CD14-positive monocyte (primary cell): Measurements from ENCODE around the gene TRABD2B. TPM values are rescaled to one million over a fixed set of nuclear protein-coding genes. Genes with fewer than 3 reads are reported as not detected.

ENCODE experiments used
- DNase-seq, 3 donors: peaks; one replicate each; pipeline ENCODE4 v3.0.0-alpha.2; 2011 to 2022
- H2AFZ ChIP-seq: 2 replicates; pipeline ENCODE4 v1.6.0; 2012; ENCODE audit warnings: mild to moderate bottlenecking, low read depth, low read length, inconsistent platforms; ENCODE audit not compliant: insufficient read depth, poor library complexity, severe bottlenecking
- H3K27ac ChIP-seq, 2 donors: 1 replicate in 1 of 2; 2 replicates in 1 of 2; pipeline ENCODE4 v1.5.1; 2012 to 2013; ENCODE audit warnings: low read length in 2 of 2, control low read depth in 1 of 2, inconsistent platforms in 1 of 2, low read depth in 1 of 2, mild to moderate bottlenecking in 1 of 2
- H3K27me3 ChIP-seq, 2 donors: one replicate each; pipeline versions ENCODE4 v1.6.0 to v1.6.1; 2011 to 2013; ENCODE audit warnings: low read length in 2 of 2; ENCODE audit not compliant: control insufficient read depth in 2 of 2, insufficient read depth in 2 of 2
- H3K36me3 ChIP-seq, 2 donors: replicated peaks in 1 of 2; 1 replicate in 1 of 2; 2 replicates in 1 of 2; pipeline versions ENCODE4 v1.5.1 to v1.6.1; 2012 to 2013; ENCODE audit warnings: low read length in 2 of 2, control low read depth in 1 of 2, inconsistent platforms in 1 of 2, mild to moderate bottlenecking in 1 of 2; ENCODE audit not compliant: insufficient read depth in 2 of 2, control insufficient read depth in 1 of 2
- H3K4me1 ChIP-seq, 2 donors: 1 replicate in 1 of 2; 2 replicates in 1 of 2; pipeline versions ENCODE4 v1.5.1 to v1.6.1; 2012 to 2013; ENCODE audit warnings: low read length in 2 of 2, control low read depth in 1 of 2, inconsistent platforms in 1 of 2, mild to moderate bottlenecking in 1 of 2, moderate library complexity in 1 of 2; ENCODE audit not compliant: insufficient read depth in 2 of 2, control insufficient read depth in 1 of 2
- H3K4me2 ChIP-seq: replicated peaks from 2 replicates; pipeline ENCODE3; 2012; ENCODE audit warnings: low read length, moderate library complexity, mild to moderate bottlenecking; ENCODE audit not compliant: poor library complexity, severe bottlenecking; ENCODE audit errors: extremely low read depth
- H3K4me3 ChIP-seq, 3 experiments: fragments of 200-600 bp in 1 of 3; sonication (generic) in 1 of 3; replicated peaks in 1 of 3; 1 replicate in 2 of 3; 2 replicates in 1 of 3; pipeline ENCODE4 v1.5.1; 2011 to 2013; ENCODE audit warnings: low read length in 3 of 3, mild to moderate bottlenecking in 3 of 3, control low read depth in 2 of 3, low read depth in 2 of 3, inconsistent platforms in 1 of 3, moderate library complexity in 1 of 3
- H3K79me2 ChIP-seq: 2 replicates; pipeline ENCODE4 v1.6.0; 2012; ENCODE audit warnings: mild to moderate bottlenecking, control low read depth, inconsistent platforms, low read length, moderate library complexity; ENCODE audit not compliant: insufficient read depth
- H3K9ac ChIP-seq: 2 replicates; pipeline ENCODE4 v1.6.0; 2017; ENCODE audit warnings: low read length, mild to moderate bottlenecking; ENCODE audit not compliant: insufficient read depth, poor library complexity, severe bottlenecking
- H3K9me3 ChIP-seq, 2 donors: replicated peaks in 1 of 2; 1 replicate in 1 of 2; 2 replicates in 1 of 2; pipeline versions ENCODE4 v1.5.1 to v1.6.1; 2012 to 2013; ENCODE audit warnings: low read length in 2 of 2, control low read depth in 1 of 2; ENCODE audit not compliant: control insufficient read depth in 1 of 2, insufficient read depth in 1 of 2
- H4K20me1 ChIP-seq: 2 replicates; pipeline ENCODE4 v1.6.0; 2012; ENCODE audit warnings: mild to moderate bottlenecking, low read length, control low read depth, moderate library complexity; ENCODE audit not compliant: insufficient read depth
- H3K27ac Mint-ChIP-seq, 7 donors: one replicate each; pipeline ENCODE4 v1.8.0; 2020; ENCODE audit warnings: mild to moderate bottlenecking in 7 of 7, mixed read lengths in 7 of 7, moderate library complexity in 6 of 7, inconsistent platforms in 2 of 7
- H3K27me3 Mint-ChIP-seq, 3 donors: one replicate each; pipeline ENCODE4 v1.8.0; 2021 to 2022; ENCODE audit warnings: low read depth in 3 of 3, mild to moderate bottlenecking in 3 of 3, mixed read lengths in 3 of 3, moderate library complexity in 3 of 3, inconsistent platforms in 1 of 3
- H3K36me3 Mint-ChIP-seq, 2 donors: one replicate each; pipeline ENCODE4 v1.8.0; 2020; ENCODE audit warnings: mixed read lengths in 2 of 2, inconsistent platforms in 1 of 2, mild to moderate bottlenecking in 1 of 2
- H3K4me1 Mint-ChIP-seq: one replicate; pipeline ENCODE4 v1.8.0; 2020; ENCODE audit warnings: mild to moderate bottlenecking, mixed read lengths
- H3K4me3 Mint-ChIP-seq, 2 donors: one replicate each; pipeline ENCODE4 v1.8.0; 2020; ENCODE audit warnings: mild to moderate bottlenecking in 2 of 2, mixed read lengths in 2 of 2, moderate library complexity in 1 of 2
- H3K9me3 Mint-ChIP-seq, 7 donors: one replicate each; pipeline ENCODE4 v1.8.0; 2020 to 2022; ENCODE audit warnings: mixed read lengths in 7 of 7, mild to moderate bottlenecking in 6 of 7, moderate library complexity in 6 of 7, inconsistent platforms in 2 of 7
- CTCF ChIP-seq: fragments of 200-600 bp; IDR thresholded peaks from one replicate; pipeline ENCODE4 v1.8.0; 2022; ENCODE audit warnings: antibody characterized with exemption, mild to moderate bottlenecking
- whole genome bisulfite sequencing: methylation state at CpG from one replicate; pipeline ENCODE4 v1.1.5; 2013; ENCODE audit warnings: missing lambda C conversion rate; ENCODE audit not compliant: insufficient coverage; 5-methylcytosine and 5-hydroxymethylcytosine counted together
- intact Hi-C, 2 donors: fragments of 100-400 bp; cut with micrococcal nuclease; formaldehyde crosslinking; loops; one replicate each; pipeline versions ENCODE4 v1.15.0 to v1.15.1; 2023
- polyA plus RNA-seq, 3 donors: library from polyadenylated mRNA; depleted of rRNA in 1 of 3; unstranded in 2 of 3; stranded (reverse) in 1 of 3; fragments of 300-500 nt in 2 of 3; fragments of >200 nt in 1 of 3; fragmentation: Illumina TruSeq in 2 of 3; gene quantifications; 1 replicate in 2 of 3; 2 replicates in 1 of 3; pipeline ENCODE4 v1.2.3, GENCODE V29; 2012 to 2021

The TRABD2B gene
- polyA plus RNA-seq, 3 donors: not detected

- Histone ChIP-seq H3K9ac (no peak overlapping the region), H2AFZ (no peak overlapping the region), H3K79me2 (no peaks in the 10 kb centered on the region), H3K27me3 (no peaks in the 10 kb centered on the region), H3K9me3 (no peaks in the 10 kb centered on the region), H3K27ac (no peak overlapping the region), H3K4me3 (no peak overlapping the region), H3K4me1 (no peaks in the 10 kb centered on the region), H4K20me1 (no peaks in the 10 kb centered on the region), H3K4me2 (no peak overlapping the region), H3K36me3 (no peaks in the 10 kb centered on the region)
- no peaks in the 10 kb centered on the region for H3K4me1 Mint-ChIP-seq
- 91% methylated on average over 5 of the region's 6 CpGs for WGBS
- no peak overlapping the region for H3K4me3 Mint-ChIP-seq
- intact Hi-C loops: no loop called here
- no peak for TF ChIP-seq CTCF
- no peaks in the 10 kb centered on the region for H3K9me3 Mint-ChIP-seq
- peaks cover 5 to 12% (median 12%) of the 10 kb centered on the region in 3 donors for H3K27me3 Mint-ChIP-seq
- peak overlapping the region in 1 of 7 donors; percentile 14 for H3K27ac Mint-ChIP-seq
- no peaks in the 10 kb centered on the region for H3K36me3 Mint-ChIP-seq
- DNase-seq: no peak
Observed at GRCh38 chr1:47786316-47786715, 210.9 kb downstream of the TRABD2B start.

DNA sequence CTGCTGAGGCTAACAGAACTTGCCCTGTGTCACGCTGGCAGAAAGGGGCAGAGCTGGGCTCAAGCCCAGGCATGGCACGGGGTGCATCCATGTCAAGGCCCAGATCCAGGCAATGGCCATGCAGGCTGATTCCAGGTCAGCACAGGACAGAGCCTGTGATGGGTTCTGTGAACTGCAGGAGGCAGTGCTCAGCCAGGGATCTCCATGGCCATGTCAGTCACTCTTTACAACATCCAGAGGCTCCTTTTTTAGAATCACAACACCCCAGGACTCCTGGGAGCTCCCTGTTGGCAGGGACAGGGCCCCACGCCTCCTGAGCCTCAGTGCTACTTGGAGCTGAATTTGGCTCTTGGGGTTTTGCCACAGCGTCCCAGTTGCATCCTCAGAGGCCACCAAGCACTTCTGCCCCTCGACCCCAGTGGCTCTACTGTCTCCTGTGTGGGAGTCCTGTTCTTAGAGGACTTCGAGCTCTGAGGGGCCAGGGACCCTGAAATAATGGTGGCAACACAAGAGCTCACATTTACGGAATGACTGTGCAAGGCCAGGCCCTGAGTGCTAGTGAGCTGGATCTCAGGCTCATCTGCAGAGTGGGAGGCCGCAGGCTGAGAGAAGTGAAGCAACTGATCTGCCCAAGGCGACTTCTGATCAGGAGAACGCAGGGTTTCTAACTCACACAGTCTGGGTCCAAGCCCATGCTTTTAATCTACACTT is 211.5 kb downstream of the TRABD2B start:
- Mint-ChIP-seq H3K27me3 (peaks cover 5 to 12% (median 12%) of the 10 kb centered on the region in 3 donors), H3K4me1 (no peaks in the 10 kb centered on the region), H3K36me3 (no peaks in the 10 kb centered on the region), H3K27ac (no peak overlapping the region), H3K9me3 (no peaks in the 10 kb centered on the region), H3K4me3 (no peak overlapping the region)
- Histone ChIP-seq H3K4me1 (no peaks in the 10 kb centered on the region), H3K79me2 (no peaks in the 10 kb centered on the region), H3K4me2 (no peak overlapping the region), H3K9me3 (no peaks in the 10 kb centered on the region), H3K27me3 (no peaks in the 10 kb centered on the region), H4K20me1 (no peaks in the 10 kb centered on the region), H3K4me3 (no peak overlapping the region), H3K9ac (no peak overlapping the region), H3K36me3 (no peaks in the 10 kb centered on the region), H2AFZ (no peak overlapping the region), H3K27ac (no peak overlapping the region)
- no peak for TF ChIP-seq CTCF
- intact Hi-C loops: no loop called here
- DNase-seq: no peak
- 92% methylated on average over 8 of the region's 10 CpGs for WGBS
